HCT116 (cell line): ENCODE data around the gene FAM98C. TPM values are rescaled to one million over a fixed set of nuclear protein-coding genes. Genes with fewer than 3 reads are reported as not detected.

Source experiments
- ATAC-seq: fragments of 200-7000 bp; cut with Tn5 transposase; 2 replicates; pipeline ENCODE4 v1.9.1; 2020; ENCODE audit warnings: mild to moderate bottlenecking, moderate library complexity
- BruUV-seq: library from RNA; stranded (reverse); fragments of 400-500 nt; replicated peaks from 2 replicates; lab custom pipeline; 2021; lab: Mats Ljungman, UMichigan
- CTCF ChIA-PET: fragments of 300-600 bp; sonication (Branson Sonifier 250); formaldehyde crosslinking; loops from one replicate; lab custom pipeline; 2021; ENCODE audit warnings: antibody characterized with exemption; lab: Charles Lee
- POLR2A ChIA-PET: fragments of 300-600, 350-600 bp; sonication (Branson Sonifier 250); formaldehyde crosslinking; loops from one replicate; lab custom pipeline; 2021; ENCODE audit warnings: antibody characterized with exemption; lab: Charles Lee
- RAD21 ChIA-PET, 2 experiments: fragments of 300-600 bp; sonication (Branson Sonifier 250); formaldehyde crosslinking; loops; one replicate each; lab custom pipeline; 2023; ENCODE audit warnings: low total read pairs in 2 of 2; ENCODE audit not compliant: uncharacterized antibody in 2 of 2, unreplicated experiment in 2 of 2, low non-redundant PET in 1 of 2; lab: Charles Lee
- DNase-seq: peaks from one replicate; pipeline ENCODE4 v3.0.0-alpha.2; 2010; ENCODE audit warnings: low read depth, low spot score
- H2AFZ ChIP-seq: fragments of 200-600 bp; shearing (Covaris generic), sonication (generic); 2 replicates; pipeline ENCODE4 v1.6.1; 2017; ENCODE audit warnings: low read depth, mixed run types, mixed read lengths, antibody characterized with exemption, low read length; ENCODE audit not compliant: poor library complexity, severe bottlenecking
- H3K27ac ChIP-seq: 2 replicates; pipeline ENCODE4 v1.5.1; 2012; ENCODE audit warnings: low read depth, low read length
- H3K27me3 ChIP-seq: fragments of 200-600 bp; sonication (generic); 2 replicates; pipeline ENCODE4 v1.6.1; 2016; ENCODE audit warnings: mixed run types, low read length, mixed read lengths; ENCODE audit not compliant: insufficient read depth
- H3K36me3 ChIP-seq, 2 experiments: fragments of 200-500 bp in 1 of 2; fragments of 200-600 bp in 1 of 2; sonication (Bioruptor generic) in 1 of 2; sonication (generic) in 1 of 2; 2 replicates each; pipeline versions ENCODE4 v1.5.1 to v1.6.1; 2014 to 2016; ENCODE audit warnings: low read length in 2 of 2, inconsistent platforms in 1 of 2, mixed read lengths in 1 of 2, mixed run types in 1 of 2; ENCODE audit not compliant: insufficient read depth in 2 of 2, control insufficient read depth in 1 of 2
- H3K4me1 ChIP-seq, 2 experiments: fragments of 200-600 bp in 1 of 2; sonication (generic) in 1 of 2; 2 replicates each; pipeline versions ENCODE4 v1.5.1 to v1.6.1; 2012 to 2017; ENCODE audit warnings: low read length in 2 of 2, inconsistent platforms in 1 of 2, mild to moderate bottlenecking in 1 of 2, mixed read lengths in 1 of 2, mixed run types in 1 of 2, moderate library complexity in 1 of 2; ENCODE audit not compliant: insufficient read depth in 2 of 2, control insufficient read depth in 1 of 2
- H3K4me2 ChIP-seq: fragments of 200-600 bp; sonication (generic); 2 replicates; pipeline ENCODE4 v1.6.1; 2017; ENCODE audit warnings: mixed run types, low read length, mixed read lengths
- H3K4me3 ChIP-seq, 2 experiments: fragments of 200-600 bp in 1 of 2; sonication (generic) in 1 of 2; replicated peaks in 1 of 2; 2 replicates each; pipeline ENCODE4 v1.5.1; 2011 to 2016; ENCODE audit warnings: low read length in 2 of 2, control low read depth in 1 of 2, low read depth in 1 of 2, mild to moderate bottlenecking in 1 of 2, mixed read lengths in 1 of 2, mixed run types in 1 of 2
- H3K79me2 ChIP-seq: fragments of 200-600 bp; sonication (generic); 2 replicates; pipeline ENCODE4 v1.6.1; 2017; ENCODE audit warnings: mild to moderate bottlenecking, mixed run types, low read length, moderate library complexity, mixed read lengths; ENCODE audit not compliant: insufficient read depth
- H3K9ac ChIP-seq: fragments of 200-600 bp; sonication (generic); 2 replicates; pipeline ENCODE4 v1.6.1; 2016; ENCODE audit warnings: low read length, mixed read lengths
- H3K9me2 ChIP-seq: fragments of 200-600 bp; sonication (generic), shearing (Covaris generic); 2 replicates; pipeline ENCODE4 v1.6.1; 2017; ENCODE audit warnings: mixed run types, mild to moderate bottlenecking, moderate library complexity; ENCODE audit not compliant: insufficient read depth
- H3K9me3 ChIP-seq, 2 experiments: fragments of 200-500 bp in 1 of 2; fragments of 200-600 bp in 1 of 2; sonication (Bioruptor generic) in 1 of 2; sonication (generic) in 1 of 2; 2 replicates each; pipeline ENCODE4 v1.6.1; 2014 to 2017; ENCODE audit warnings: low read length in 2 of 2, mixed read lengths in 2 of 2, inconsistent platforms in 1 of 2, low read depth in 1 of 2, mild to moderate bottlenecking in 1 of 2, mixed run types in 1 of 2, moderate library complexity in 1 of 2; ENCODE audit not compliant: control insufficient read depth in 1 of 2, insufficient read depth in 1 of 2
- H4K20me1 ChIP-seq: fragments of 200-600 bp; sonication (generic), shearing (Covaris generic); 2 replicates; pipeline ENCODE4 v1.6.1; 2017; ENCODE audit warnings: mixed run types, mild to moderate bottlenecking, moderate library complexity; ENCODE audit not compliant: insufficient read depth
- EGR1 ChIP-seq: IDR thresholded peaks from 2 replicates; pipeline ENCODE4 v1.6.1; 2012; ENCODE audit warnings: low read depth
- SIN3A ChIP-seq: IDR thresholded peaks from 2 replicates; pipeline ENCODE4 v1.6.1; 2012; ENCODE audit warnings: low read depth
- ZFX ChIP-seq: fragments of 450-650 bp; IDR thresholded peaks from 2 replicates; pipeline ENCODE4 v1.6.1; 2017
- intact Hi-C: fragments of 100-400 bp; cut with micrococcal nuclease; formaldehyde crosslinking; loops from 2 replicates; pipeline ENCODE4 v1.10.0; 2022
- total RNA-seq: library from RNA; stranded (reverse); gene quantifications from one replicate; pipeline ENCODE4 v1.2.1, GENCODE V29; 2021; ENCODE audit not compliant: unreplicated experiment
- TF ChIP-seq, protein P1 (sequence below): IDR thresholded peaks from 2 replicates; pipeline ENCODE4 v1.6.1; 2011; ENCODE audit warnings: mild to moderate bottlenecking, low read length, moderate library complexity; ENCODE audit not compliant: insufficient replicate concordance; ENCODE audit errors: extremely low read depth
- TF ChIP-seq, protein P2 (sequence below): IDR thresholded peaks from 2 replicates; pipeline ENCODE4 v1.6.1; 2012

FAM98C gene
- total RNA-seq, 1 experiment from 2014 or later, result 33.8 TPM

DNA sequence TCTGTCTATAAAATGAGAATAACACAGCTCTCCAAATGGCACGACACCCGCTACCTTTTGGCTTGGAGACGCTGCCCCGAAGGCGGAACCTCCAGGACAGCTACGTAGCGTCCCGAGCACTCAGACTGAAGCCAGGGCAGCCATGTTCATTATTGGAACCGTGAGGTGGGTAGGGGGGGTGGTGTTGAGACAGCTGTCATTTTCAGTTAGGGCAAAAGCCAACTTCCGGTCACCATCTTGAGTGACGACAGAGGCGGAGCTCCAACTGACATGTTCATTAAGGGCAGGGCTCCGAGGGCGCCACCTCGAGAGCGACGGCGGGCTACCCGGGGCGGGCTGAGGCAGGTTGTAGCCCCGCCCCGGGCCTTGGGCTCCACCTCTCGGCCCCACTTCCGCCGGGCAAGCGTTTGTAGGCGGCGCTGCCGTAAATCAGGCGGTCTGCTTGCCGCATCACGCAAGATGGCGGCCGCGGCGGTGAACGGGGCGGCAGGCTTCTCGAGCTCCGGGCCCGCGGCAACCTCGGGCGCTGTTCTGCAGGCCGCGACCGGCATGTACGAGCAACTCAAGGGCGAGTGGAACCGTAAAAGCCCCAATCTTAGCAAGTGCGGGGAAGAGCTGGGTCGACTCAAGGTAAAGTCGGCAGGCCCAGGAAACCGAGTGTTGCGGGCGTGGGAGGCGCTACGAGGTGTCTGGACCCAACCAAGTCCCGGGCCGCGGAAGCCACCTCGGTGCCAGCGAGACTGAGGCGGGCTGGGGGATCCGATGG is 28.4 kb upstream of the FAM98C start, which contains the start of gene PSMD8 (continued):
- TF ChIP-seq, protein P1, sequence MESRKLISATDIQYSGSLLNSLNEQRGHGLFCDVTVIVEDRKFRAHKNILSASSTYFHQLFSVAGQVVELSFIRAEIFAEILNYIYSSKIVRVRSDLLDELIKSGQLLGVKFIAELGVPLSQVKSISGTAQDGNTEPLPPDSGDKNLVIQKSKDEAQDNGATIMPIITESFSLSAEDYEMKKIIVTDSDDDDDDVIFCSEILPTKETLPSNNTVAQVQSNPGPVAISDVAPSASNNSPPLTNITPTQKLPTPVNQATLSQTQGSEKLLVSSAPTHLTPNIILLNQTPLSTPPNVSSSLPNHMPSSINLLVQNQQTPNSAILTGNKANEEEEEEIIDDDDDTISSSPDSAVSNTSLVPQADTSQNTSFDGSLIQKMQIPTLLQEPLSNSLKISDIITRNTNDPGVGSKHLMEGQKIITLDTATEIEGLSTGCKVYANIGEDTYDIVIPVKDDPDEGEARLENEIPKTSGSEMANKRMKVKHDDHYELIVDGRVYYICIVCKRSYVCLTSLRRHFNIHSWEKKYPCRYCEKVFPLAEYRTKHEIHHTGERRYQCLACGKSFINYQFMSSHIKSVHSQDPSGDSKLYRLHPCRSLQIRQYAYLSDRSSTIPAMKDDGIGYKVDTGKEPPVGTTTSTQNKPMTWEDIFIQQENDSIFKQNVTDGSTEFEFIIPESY, result no peak
- TF ChIP-seq EGR1 (peak; percentile 84), SIN3A (peak; percentile 94)
- TF ChIP-seq, protein P2, sequence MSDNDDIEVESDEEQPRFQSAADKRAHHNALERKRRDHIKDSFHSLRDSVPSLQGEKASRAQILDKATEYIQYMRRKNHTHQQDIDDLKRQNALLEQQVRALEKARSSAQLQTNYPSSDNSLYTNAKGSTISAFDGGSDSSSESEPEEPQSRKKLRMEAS, result peak; percentile 73

DNA sequence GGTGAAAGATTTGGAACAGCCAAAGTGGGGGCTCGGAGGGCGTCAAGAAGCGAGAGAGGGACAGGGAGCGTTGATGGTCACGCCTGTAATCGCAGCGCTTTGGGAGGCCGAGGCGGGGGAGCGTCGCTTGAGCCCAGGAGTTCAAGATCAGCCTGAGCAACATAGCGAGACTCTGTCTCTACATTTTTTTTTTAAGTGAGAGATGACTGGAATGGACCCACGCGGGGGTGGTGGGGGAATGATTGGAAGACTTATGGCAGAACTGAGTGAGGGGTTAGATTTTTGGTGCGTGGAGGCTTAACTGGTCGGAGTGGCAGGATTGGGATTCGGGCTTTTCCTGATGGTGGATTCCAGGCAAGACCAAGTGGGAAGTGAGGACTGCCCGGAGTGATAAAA is 27.8 kb upstream of the FAM98C start:
- POLR2A ChIA-PET, result interaction anchor here (1.2 to 5.6 kb wide), 3 partner anchors 9 to 28 kb away, joined by 4 to 44 read pairs (median 12); partner anchors contain the start of genes FAM98C, GGN and SPRED3
- Histone ChIP-seq H3K79me2 (peaks cover 47% of the 10 kb centered on the region), H3K4me1 (peaks cover 11 to 23% of the 10 kb centered on the region in 2 experiments), H3K4me2 (peak overlapping the region; percentile 92), H2AFZ (no peak overlapping the region), H3K9ac (peak overlapping the region; percentile 97), H3K9me2 (no peaks in the 10 kb centered on the region), H3K4me3 (peak overlapping the region; percentile 97 to 98)
- no peak for DNase-seq
- TF ChIP-seq ZFX, result peak; percentile 69; the same call in 1 of the 2 replicates
- TF ChIP-seq, protein P2, result no peak
- TF ChIP-seq EGR1, result no peak
- TF ChIP-seq, all 23 proteins: peak for 1
- H3K27me3 ChIP-seq, result no peaks in the 10 kb centered on the region
- H3K36me3 ChIP-seq, result peaks cover 19 to 20% of the 10 kb centered on the region in 2 experiments
- H3K27ac ChIP-seq, result peak overlapping the region; percentile 92
- intact Hi-C loops, result no loop called here
- ChIA-PET CTCF (interaction anchor here (1.5 to 1.8 kb wide), 2 partner anchors 12 to 39 kb away, joined by 5 to 28 read pairs; partner anchors contain the start of gene CATSPERG), RAD21 (interaction anchor here (1.4 kb wide), 2 partner anchors 12 to 39 kb away, joined by 4 read pairs; partner anchors contain the start of genes CATSPERG (in 1 of the 2) and GGN (in 1 of the 2))
- peak; percentile 7; the same call in 1 of the 2 replicates for ATAC-seq
- no peaks in the 10 kb centered on the region for H3K9me3 ChIP-seq
- no peaks in the 10 kb centered on the region for H4K20me1 ChIP-seq
- BruUV-seq, result no TSS peak
